ELF-1 (cell line): ENCODE results near the gene PEX13.
"Not testable (repeated sequence)": the region's sequence is repeated elsewhere in the genome, so short reads cannot be mapped to it uniquely, and the experiment has no call there.

Experiments used
- DNase-seq: peaks from one replicate; pipeline ENCODE4 v3.0.0-alpha.2; 2016; ENCODE audit warnings: low read depth, low spot score

PEX13 gene

GRCh38 chr2:61017556-61018317 lies at the start of gene PEX13, which contains the start of gene PUS10:
Gene PEX13, plus strand, starts transcription at chr2:61017720. Its CDS starts 40 bp downstream, at chr2:61017760.
Gene PUS10, minus strand, starts transcription at chr2:61018255. Its CDS starts 6,365 bp downstream, at chr2:61011890.
- peak; percentile 86 for DNase-seq

- no peak for DNase-seq
Observed at GRCh38 chr2:60972889-60973656, 44.4 kb upstream of the PEX13 start.

GRCh38 chr2:60973705-60974104 lies 43.8 kb upstream of the PEX13 start:
- DNase-seq, result peak; percentile 10

- no peak for DNase-seq
Observed at GRCh38 chr2:60974652-60975051, 42.9 kb upstream of the PEX13 start.

GRCh38 chr2:60976256-60976850 lies 41.2 kb upstream of the PEX13 start:
- no peak for DNase-seq

GRCh38 chr2:60976875-60977561 lies 40.5 kb upstream of the PEX13 start:
- DNase-seq, result no peak

GRCh38 chr2:60977562-60977895 lies 40.0 kb upstream of the PEX13 start:
- no peak for DNase-seq

GRCh38 chr2:60979231-60979630 lies 38.3 kb upstream of the PEX13 start:
- DNase-seq, result no peak

- DNase-seq, result no peak
Observed at GRCh38 chr2:60980071-60980815, 37.3 kb upstream of the PEX13 start.

- DNase-seq, result not testable (repeated sequence)
Observed at GRCh38 chr2:60982066-60982465, 35.5 kb upstream of the PEX13 start.

- no peak for DNase-seq
Observed at GRCh38 chr2:60984720-60985119, 32.8 kb upstream of the PEX13 start.

- DNase-seq, result no peak
Observed at GRCh38 chr2:60987041-60987440, 30.5 kb upstream of the PEX13 start.

GRCh38 chr2:60987656-60988055 lies 29.9 kb upstream of the PEX13 start:
- not testable (repeated sequence) for DNase-seq

GRCh38 chr2:60989259-60989658 lies 28.3 kb upstream of the PEX13 start:
- no peak for DNase-seq

- no peak for DNase-seq
Observed at GRCh38 chr2:60991644-60992043, 25.9 kb upstream of the PEX13 start.

GRCh38 chr2:60992985-60993392 lies 24.5 kb upstream of the PEX13 start:
- no peak for DNase-seq

- no peak for DNase-seq
Observed at GRCh38 chr2:60994131-60994530, 23.4 kb upstream of the PEX13 start.

GRCh38 chr2:60998628-60999545 lies 18.6 kb upstream of the PEX13 start:
- no peak for DNase-seq

- DNase-seq, result no peak
Observed at GRCh38 chr2:61005736-61006135, 11.8 kb upstream of the PEX13 start.

- DNase-seq, result no peak
Observed at GRCh38 chr2:61006486-61007105, 10.9 kb upstream of the PEX13 start.
